IMR-90 (cell line): ENCODE measurements around the gene CDH23.

Experiments
- BHLHE40 ChIP-seq: fragments of 150-350 bp; IDR thresholded peaks from 2 replicates; pipeline ENCODE4 v1.6.1; 2016; ENCODE audit warnings: mild to moderate bottlenecking, low read depth, low read length
- CEBPB ChIP-seq: IDR thresholded peaks from 2 replicates; pipeline ENCODE4 v1.6.1; 2012; ENCODE audit warnings: low read depth, low read length, improper control_type of control experiment
- ELK1 ChIP-seq: fragments of 150-350 bp; IDR thresholded peaks from 2 replicates; pipeline ENCODE4 v1.6.1; 2016; ENCODE audit warnings: low read depth, mild to moderate bottlenecking, low read length, moderate library complexity, borderline replicate concordance
- FOS ChIP-seq: fragments of 150-350 bp; IDR thresholded peaks from 2 replicates; pipeline ENCODE4 v1.6.1; 2016; ENCODE audit warnings: low read depth, low read length
- MAFK ChIP-seq: IDR thresholded peaks from 2 replicates; pipeline ENCODE4 v1.6.1; 2012; ENCODE audit warnings: low read depth, low read length, improper control_type of control experiment
- MAZ ChIP-seq: IDR thresholded peaks from 2 replicates; pipeline ENCODE4 v1.6.1; 2012; ENCODE audit warnings: low read depth, mild to moderate bottlenecking, low read length, improper control_type of control experiment, moderate library complexity, borderline replicate concordance
- NFE2L2 ChIP-seq: fragments of 150-350 bp; IDR thresholded peaks from 2 replicates; pipeline ENCODE4 v1.6.1; 2016; ENCODE audit warnings: low read depth, mild to moderate bottlenecking, low read length
- POLR2A ChIP-seq: IDR thresholded peaks from 2 replicates; pipeline ENCODE4 v1.6.1; 2012; ENCODE audit warnings: mild to moderate bottlenecking, low read depth, low read length
- RAD21 ChIP-seq: IDR thresholded peaks from 2 replicates; pipeline ENCODE4 v1.6.1; 2012; ENCODE audit warnings: low read length, improper control_type of control experiment
- RCOR1 ChIP-seq: IDR thresholded peaks from 2 replicates; pipeline ENCODE4 v1.6.1; 2012; ENCODE audit warnings: mild to moderate bottlenecking, low read length, improper control_type of control experiment; ENCODE audit not compliant: insufficient replicate concordance
- RFX5 ChIP-seq: IDR thresholded peaks from 2 replicates; pipeline ENCODE4 v1.8.0; 2012; ENCODE audit warnings: low read depth, mild to moderate bottlenecking, low read length, moderate library complexity
- SMC3 ChIP-seq: fragments of 150-350 bp; IDR thresholded peaks from 2 replicates; pipeline ENCODE4 v1.6.1; 2016; ENCODE audit warnings: low read depth, mild to moderate bottlenecking, antibody characterized with exemption, low read length, moderate library complexity
- USF2 ChIP-seq: fragments of 150-350 bp; IDR thresholded peaks from 2 replicates; pipeline ENCODE4 v1.6.1; 2017; ENCODE audit warnings: mild to moderate bottlenecking, antibody characterized with exemption, low read length, low read depth
- TF ChIP-seq, protein P1 (sequence below): conservative IDR thresholded peaks from 2 replicates; pipeline ENCODE4 v1.5.1; 2012; ENCODE audit warnings: mild to moderate bottlenecking, low read depth, low read length, improper control_type of control experiment

DNA sequence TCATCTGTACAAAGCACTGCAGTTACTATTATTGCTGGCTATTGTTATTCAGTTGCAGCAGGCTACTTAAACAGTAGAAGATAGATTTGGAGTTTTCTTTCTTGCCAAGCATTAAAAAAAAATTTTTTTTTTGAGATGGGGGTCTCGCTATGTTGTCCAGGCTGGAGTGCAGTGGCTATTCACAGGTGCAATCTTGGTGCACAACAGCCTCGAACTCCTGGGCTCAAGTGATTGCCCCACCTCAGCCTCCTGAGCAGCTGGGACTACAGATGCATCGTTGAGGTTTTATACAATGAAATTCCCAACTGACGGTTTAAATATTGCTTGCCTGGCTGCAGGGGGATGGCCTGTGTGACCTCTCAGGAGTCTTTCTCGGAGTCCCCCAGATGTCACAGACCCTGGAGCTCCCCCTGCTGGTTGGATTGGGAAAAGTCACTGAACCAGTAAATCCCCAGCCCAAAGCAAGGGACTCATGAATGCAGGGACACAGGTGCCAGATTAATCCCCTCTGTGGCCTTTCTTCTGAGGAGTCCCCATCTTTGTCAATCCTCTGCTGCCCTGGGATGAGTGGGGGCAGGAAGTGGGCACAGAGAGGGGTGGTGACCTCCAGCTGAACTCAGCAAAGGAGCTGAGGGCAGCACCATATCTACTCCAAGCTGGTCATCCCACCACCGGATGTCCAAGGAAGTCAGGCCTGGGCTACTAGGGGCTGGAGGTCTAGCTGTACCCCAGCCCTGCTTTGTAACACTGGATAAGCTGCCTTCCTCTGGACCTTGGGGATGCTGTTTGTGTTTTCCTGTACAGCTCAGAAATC lies 173.3 kb downstream of the CDH23 start:
- TF ChIP-seq, protein P1, sequence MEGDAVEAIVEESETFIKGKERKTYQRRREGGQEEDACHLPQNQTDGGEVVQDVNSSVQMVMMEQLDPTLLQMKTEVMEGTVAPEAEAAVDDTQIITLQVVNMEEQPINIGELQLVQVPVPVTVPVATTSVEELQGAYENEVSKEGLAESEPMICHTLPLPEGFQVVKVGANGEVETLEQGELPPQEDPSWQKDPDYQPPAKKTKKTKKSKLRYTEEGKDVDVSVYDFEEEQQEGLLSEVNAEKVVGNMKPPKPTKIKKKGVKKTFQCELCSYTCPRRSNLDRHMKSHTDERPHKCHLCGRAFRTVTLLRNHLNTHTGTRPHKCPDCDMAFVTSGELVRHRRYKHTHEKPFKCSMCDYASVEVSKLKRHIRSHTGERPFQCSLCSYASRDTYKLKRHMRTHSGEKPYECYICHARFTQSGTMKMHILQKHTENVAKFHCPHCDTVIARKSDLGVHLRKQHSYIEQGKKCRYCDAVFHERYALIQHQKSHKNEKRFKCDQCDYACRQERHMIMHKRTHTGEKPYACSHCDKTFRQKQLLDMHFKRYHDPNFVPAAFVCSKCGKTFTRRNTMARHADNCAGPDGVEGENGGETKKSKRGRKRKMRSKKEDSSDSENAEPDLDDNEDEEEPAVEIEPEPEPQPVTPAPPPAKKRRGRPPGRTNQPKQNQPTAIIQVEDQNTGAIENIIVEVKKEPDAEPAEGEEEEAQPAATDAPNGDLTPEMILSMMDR: peak; percentile 68
- TF ChIP-seq POLR2A: no peak
- no peak for TF ChIP-seq RFX5
- TF ChIP-seq NFE2L2: no peak
- TF ChIP-seq RCOR1: no peak
- no peak for TF ChIP-seq CEBPB
- peak; percentile 62 for TF ChIP-seq SMC3
- TF ChIP-seq RAD21: peak; percentile 65
- TF ChIP-seq USF2: no peak
- TF ChIP-seq MAZ: no peak
- no peak for TF ChIP-seq BHLHE40
- TF ChIP-seq FOS: no peak
- TF ChIP-seq MAFK: no peak
- no peak for TF ChIP-seq ELK1
